HepG2 (cell line): ENCODE measurements around the gene METTL26. TPM values are rescaled to one million over a fixed set of nuclear protein-coding genes. Genes with fewer than 3 reads are reported as not detected.

ENCODE experiments used
- GTF3A ChIP-seq: sonication (generic); formaldehyde crosslinking; conservative IDR thresholded peaks from 2 replicates; pipeline ENCODE4 v1.4.0; 2020; ENCODE audit warnings: mild to moderate bottlenecking, missing genetic modification reagents
- HHEX ChIP-seq: IDR thresholded peaks from 2 replicates; pipeline ENCODE4 v1.6.1; 2016; ENCODE audit warnings: control low read depth
- IRX3 ChIP-seq: sonication (generic); formaldehyde crosslinking; IDR thresholded peaks from 2 replicates; pipeline ENCODE4 v1.8.1; 2023; ENCODE audit warnings: mild to moderate bottlenecking, low read depth, missing genetic modification reagents, borderline replicate concordance
- KLF13 ChIP-seq: sonication (generic); formaldehyde crosslinking; IDR thresholded peaks from 2 replicates; pipeline ENCODE4 v1.4.0; 2020; ENCODE audit warnings: mild to moderate bottlenecking, missing genetic modification reagents
- KLF9 ChIP-seq: IDR thresholded peaks from 2 replicates; pipeline ENCODE4 v1.6.1; 2016; ENCODE audit warnings: low read depth
- MAZ ChIP-seq, 2 experiments: sonication (generic) in 1 of 2; formaldehyde crosslinking in 1 of 2; IDR thresholded peaks; 2 replicates each; pipeline versions ENCODE4 v1.5.0 to v1.6.1; 2012 to 2020; ENCODE audit warnings: low read depth in 2 of 2, mild to moderate bottlenecking in 2 of 2, borderline replicate concordance in 1 of 2, improper control_type of control experiment in 1 of 2, low read length in 1 of 2, missing genetic modification reagents in 1 of 2, moderate library complexity in 1 of 2
- MTF2 ChIP-seq: sonication (generic); formaldehyde crosslinking; IDR thresholded peaks from 2 replicates; pipeline ENCODE4 v1.5.0; 2020; ENCODE audit warnings: missing genetic modification reagents, borderline replicate concordance
- NR1H2 ChIP-seq: sonication (generic); formaldehyde crosslinking; IDR thresholded peaks from 2 replicates; pipeline ENCODE4 v1.8.1; 2022; ENCODE audit warnings: low read depth, missing genetic modification reagents, borderline replicate concordance
- PHF8 ChIP-seq: sonication (generic); formaldehyde crosslinking; IDR thresholded peaks from 2 replicates; pipeline ENCODE4 v1.5.0; 2020; ENCODE audit warnings: missing genetic modification reagents
- POLR2G ChIP-seq: fragments of 200-400 bp; formaldehyde crosslinking; IDR thresholded peaks from 2 replicates; pipeline ENCODE4 v1.6.1; 2018; ENCODE audit warnings: mild to moderate bottlenecking, low read depth, low read length, moderate library complexity
- RAD21 ChIP-seq: fragments of 450-650 bp; formaldehyde crosslinking; IDR thresholded peaks from 2 replicates; pipeline ENCODE4 v1.5.0; 2020; ENCODE audit warnings: mild to moderate bottlenecking
- SKI ChIP-seq: fragments of 450-650 bp; IDR thresholded peaks from one replicate; pipeline ENCODE4 v1.6.1; 2018; ENCODE audit warnings: mild to moderate bottlenecking; ENCODE audit not compliant: partially characterized antibody
- SOX13 ChIP-seq, 3 experiments: fragments of 450-650 bp in 1 of 3; sonication (generic) in 1 of 3; formaldehyde crosslinking in 1 of 3; IDR thresholded peaks in 2 of 3; conservative IDR thresholded peaks in 1 of 3; 2 replicates each; pipeline versions ENCODE4 v1.5.0 to v1.6.1; 2016 to 2020; ENCODE audit warnings: antibody characterized with exemption in 1 of 3, mild to moderate bottlenecking in 1 of 3, missing compliant biosample characterization in 1 of 3, missing genetic modification reagents in 1 of 3, moderate library complexity in 1 of 3
- TCF7 ChIP-seq: sonication (generic); IDR thresholded peaks from 2 replicates; pipeline ENCODE4 v1.6.1; 2016; ENCODE audit warnings: antibody characterized with exemption, low read depth
- TOPORS ChIP-seq: sonication (generic); formaldehyde crosslinking; IDR thresholded peaks from 2 replicates; pipeline ENCODE4 v1.8.0; 2023; ENCODE audit warnings: mild to moderate bottlenecking, missing genetic modification reagents
- ZBTB21 ChIP-seq: sonication (generic); formaldehyde crosslinking; IDR thresholded peaks from 2 replicates; pipeline ENCODE4 v1.4.0; 2020; ENCODE audit warnings: missing genetic modification reagents
- ZNF350 ChIP-seq: sonication (generic); formaldehyde crosslinking; IDR thresholded peaks from 2 replicates; pipeline ENCODE4 v1.4.0; 2020; ENCODE audit warnings: mild to moderate bottlenecking, low read depth, missing genetic modification reagents, borderline replicate concordance
- ZNF501 ChIP-seq: sonication (generic); formaldehyde crosslinking; IDR thresholded peaks from 2 replicates; pipeline ENCODE4 v1.5.1; 2020; ENCODE audit warnings: mild to moderate bottlenecking, moderate library complexity, missing genetic modification reagents
- ZNF550 ChIP-seq: sonication (generic); formaldehyde crosslinking; IDR thresholded peaks from 2 replicates; pipeline ENCODE4 v1.4.0; 2020; ENCODE audit warnings: mild to moderate bottlenecking, missing genetic modification reagents, borderline replicate concordance
- ZNF788 ChIP-seq: sonication (generic); formaldehyde crosslinking; IDR thresholded peaks from 2 replicates; pipeline ENCODE4 v1.5.0; 2020; ENCODE audit warnings: mild to moderate bottlenecking, missing genetic modification reagents, borderline replicate concordance
- polyA plus RNA-seq, 8 experiments: library from polyadenylated mRNA; depleted of rRNA in 3 of 8; stranded (reverse) in 7 of 8; unstranded in 1 of 8; fragments of >200 nt; fragmentation: Illumina TruSeq in 4 of 8; extraction: Trizol in 4 of 8; gene quantifications; 2 replicates each; pipeline versions ENCODE4 v1.2.1 to v1.2.3, GENCODE V29; 2011 to 2016; ENCODE audit warnings: low read depth in 4 of 8, missing spikeins in 1 of 8, mixed read lengths in 1 of 8; ENCODE audit not compliant: insufficient read depth in 1 of 8
- total RNA-seq, 5 experiments: library from RNA; depleted of rRNA; stranded (reverse); fragments of >200 nt; fragmentation: Illumina TruSeq; extraction: Trizol; gene quantifications; 2 replicates each; pipeline ENCODE4 v1.2.3, GENCODE V29; 2016; ENCODE audit warnings: low read depth in 1 of 5
- TF ChIP-seq, protein P1 (sequence below): sonication (generic); formaldehyde crosslinking; IDR thresholded peaks from 2 replicates; pipeline ENCODE4 v1.8.1; 2023; ENCODE audit warnings: mild to moderate bottlenecking, missing genetic modification reagents, borderline replicate concordance
- TF ChIP-seq, protein P2 (sequence below): sonication (generic); formaldehyde crosslinking; IDR thresholded peaks from 2 replicates; pipeline ENCODE4 v1.5.0; 2020; ENCODE audit warnings: mild to moderate bottlenecking, missing genetic modification reagents
- TF ChIP-seq, protein P3 (sequence below): sonication (generic); formaldehyde crosslinking; IDR thresholded peaks from 2 replicates; pipeline ENCODE4 v1.4.0; 2020; ENCODE audit warnings: mild to moderate bottlenecking, missing genetic modification reagents

METTL26 gene
- total and polyA plus RNA-seq, 2 of the 13 experiments (the other 11 are each of a cell fraction or from before 2014, with no cell fraction given): 65.5 to 70.1 TPM

DNA sequence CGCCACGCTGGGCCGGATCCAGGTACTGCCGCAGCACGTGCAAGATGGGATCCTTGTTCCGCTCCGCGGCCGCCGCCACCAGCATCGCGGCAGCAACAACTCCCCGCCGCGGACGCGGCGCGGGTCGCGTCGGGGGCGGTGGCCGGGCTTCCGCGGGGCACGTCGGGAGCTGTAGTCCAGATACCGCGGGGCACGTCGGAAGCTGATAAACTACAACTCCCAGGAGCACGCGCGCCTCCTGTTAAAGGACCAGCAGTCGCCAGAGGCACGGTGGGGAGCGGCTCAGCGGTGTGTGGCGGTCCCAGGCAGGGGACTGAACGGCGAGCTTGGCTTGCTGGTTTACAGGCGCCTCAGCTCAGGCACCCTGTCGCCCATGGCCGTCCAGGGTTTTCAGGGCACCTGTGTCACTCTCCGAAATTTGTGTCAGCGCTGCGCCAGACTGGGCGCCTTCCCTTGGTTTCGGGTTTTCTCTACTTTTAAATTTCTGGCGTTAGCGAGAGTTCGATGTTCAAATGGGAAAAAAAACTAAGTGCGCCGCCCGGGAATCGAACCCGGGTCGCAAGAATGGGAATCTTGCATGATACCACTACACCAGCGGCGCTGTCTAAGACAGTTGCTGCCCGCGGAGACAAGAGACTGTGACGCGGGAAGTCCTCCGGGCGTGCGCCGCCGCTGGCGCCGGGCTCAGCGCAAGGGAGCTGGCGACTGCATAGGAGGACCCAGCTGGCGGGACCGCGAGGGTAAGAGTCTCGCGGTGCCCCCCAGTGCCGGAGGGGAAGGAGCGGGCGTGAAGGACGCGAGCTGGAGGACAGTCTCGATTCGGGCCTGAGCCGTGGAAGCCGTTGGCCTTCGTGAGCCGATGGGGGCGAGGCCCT lies at the start of gene METTL26 (continued):
- no peak; the same call in 1 of the 2 replicates for TF ChIP-seq MAZ (IDR thresholded peaks at IDR 0.05; ENCODE audit: borderline replicate concordance, low read depth, low read length)
- no peak; the same call in 1 of the 2 replicates for TF ChIP-seq MAZ (CRISPR knock-in tag; IDR thresholded peaks at IDR 0.05; ENCODE audit: low read depth)
- TF ChIP-seq ZNF788 (CRISPR knock-in tag): no peak; the same call in 1 of the 2 replicates
- no peak for TF ChIP-seq MTF2 (CRISPR knock-in tag)
- TF ChIP-seq PHF8 (CRISPR knock-in tag): peak; percentile 70
- TF ChIP-seq NR1H2 (CRISPR knock-in tag): no peak
- TF ChIP-seq GTF3A (CRISPR knock-in tag): no peak
- TF ChIP-seq HHEX (CRISPR knock-in tag): no peak
- TF ChIP-seq SOX13 (IDR thresholded peaks at IDR 0.05): no peak
- no peak for TF ChIP-seq SOX13 (CRISPR knock-in tag; conservative IDR thresholded peaks at IDR 0.05 in 1 of 2, IDR thresholded peaks at IDR 0.05 in 1 of 2)
- peak; percentile 83 for TF ChIP-seq ZNF501 (CRISPR knock-in tag)
- no peak for TF ChIP-seq KLF13 (CRISPR knock-in tag)
- TF ChIP-seq, protein P1, sequence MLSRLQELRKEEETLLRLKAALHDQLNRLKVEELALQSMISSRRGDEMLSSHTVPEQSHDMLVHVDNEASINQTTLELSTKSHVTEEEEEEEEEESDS: no peak
- TF ChIP-seq, protein P2, sequence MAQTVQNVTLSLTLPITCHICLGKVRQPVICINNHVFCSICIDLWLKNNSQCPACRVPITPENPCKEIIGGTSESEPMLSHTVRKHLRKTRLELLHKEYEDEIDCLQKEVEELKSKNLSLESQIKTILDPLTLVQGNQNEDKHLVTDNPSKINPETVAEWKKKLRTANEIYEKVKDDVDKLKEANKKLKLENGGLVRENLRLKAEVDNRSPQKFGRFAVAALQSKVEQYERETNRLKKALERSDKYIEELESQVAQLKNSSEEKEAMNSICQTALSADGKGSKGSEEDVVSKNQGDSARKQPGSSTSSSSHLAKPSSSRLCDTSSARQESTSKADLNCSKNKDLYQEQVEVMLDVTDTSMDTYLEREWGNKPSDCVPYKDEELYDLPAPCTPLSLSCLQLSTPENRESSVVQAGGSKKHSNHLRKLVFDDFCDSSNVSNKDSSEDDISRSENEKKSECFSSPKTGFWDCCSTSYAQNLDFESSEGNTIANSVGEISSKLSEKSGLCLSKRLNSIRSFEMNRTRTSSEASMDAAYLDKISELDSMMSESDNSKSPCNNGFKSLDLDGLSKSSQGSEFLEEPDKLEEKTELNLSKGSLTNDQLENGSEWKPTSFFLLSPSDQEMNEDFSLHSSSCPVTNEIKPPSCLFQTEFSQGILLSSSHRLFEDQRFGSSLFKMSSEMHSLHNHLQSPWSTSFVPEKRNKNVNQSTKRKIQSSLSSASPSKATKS (CRISPR knock-in tag): no peak
- TF ChIP-seq IRX3 (CRISPR knock-in tag): peak; percentile 78; the same call in 1 of the 2 replicates
- 0 out of 2 replicates have a peak, but pooled peaks have one; percentile 18 for TF ChIP-seq KLF9 (CRISPR knock-in tag)
- TF ChIP-seq SKI: peak; percentile 57
- TF ChIP-seq TCF7: no peak
- no peak for TF ChIP-seq ZBTB21 (CRISPR knock-in tag)
- peak; percentile 69 for TF ChIP-seq RAD21 (CRISPR knock-in tag)
- peak; percentile 61; the same call in 1 of the 2 replicates for TF ChIP-seq ZNF350 (CRISPR knock-in tag)
- TF ChIP-seq, protein P3, sequence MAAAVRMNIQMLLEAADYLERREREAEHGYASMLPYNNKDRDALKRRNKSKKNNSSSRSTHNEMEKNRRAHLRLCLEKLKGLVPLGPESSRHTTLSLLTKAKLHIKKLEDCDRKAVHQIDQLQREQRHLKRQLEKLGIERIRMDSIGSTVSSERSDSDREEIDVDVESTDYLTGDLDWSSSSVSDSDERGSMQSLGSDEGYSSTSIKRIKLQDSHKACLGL: peak; percentile 75
- no peak for TF ChIP-seq ZNF550 (CRISPR knock-in tag)
- TF ChIP-seq POLR2G: peak; percentile 86
- TF ChIP-seq TOPORS (CRISPR knock-in tag): no peak
